ENCODE results near the gene MSX2.

The MSX2 gene

GRCh38 chr5:174694611-174695010, 29.8 kb upstream of the MSX2 start:
- Histone ChIP-seq H3K4me1 (ENCODE audit: control insufficient read depth, insufficient read depth, low read length) (peaks cover 23% of the 10 kb centered on the region), H3K9ac (ENCODE audit: low read length) (no peak overlapping the region), H3K36me3 (ENCODE audit: control insufficient read depth, insufficient read depth, low read length) (no peaks in the 10 kb centered on the region), H3K9me3 (ENCODE audit: control insufficient read depth, low read length) (no peaks in the 10 kb centered on the region), H3K27me3 (ENCODE audit: control insufficient read depth, insufficient read depth, low read length) (peaks cover 47% of the 10 kb centered on the region), H3K4me3 (ENCODE audit: low read length) (no peak overlapping the region)

- no peak overlapping the region for H3K9ac ChIP-seq (ENCODE audit: low read length)
Observed at GRCh38 chr5:174698156-174698555, 26.2 kb upstream of the MSX2 start.

GRCh38 chr5:174699131-174699530, 25.3 kb upstream of the MSX2 start:
- H3K9me3 ChIP-seq (ENCODE audit: control insufficient read depth, low read length): no peaks in the 10 kb centered on the region
- peaks cover 4% of the 10 kb centered on the region for H3K4me1 ChIP-seq (ENCODE audit: control insufficient read depth, insufficient read depth, low read length)
- H3K27me3 ChIP-seq (ENCODE audit: control insufficient read depth, insufficient read depth, low read length): peaks cover 7% of the 10 kb centered on the region
- no peak overlapping the region for H3K9ac ChIP-seq (ENCODE audit: low read length)
- H3K36me3 ChIP-seq (ENCODE audit: control insufficient read depth, insufficient read depth, low read length): no peaks in the 10 kb centered on the region
- H3K4me3 ChIP-seq (ENCODE audit: low read length): no peak overlapping the region

More at GRCh38 chr5:174698156-174698555, 26.2 kb upstream of the MSX2 start:
- Histone ChIP-seq H3K9me3 (ENCODE audit: control insufficient read depth, low read length) (no peaks in the 10 kb centered on the region), H3K4me3 (ENCODE audit: low read length) (no peak overlapping the region), H3K4me1 (ENCODE audit: control insufficient read depth, insufficient read depth, low read length) (peaks cover 14% of the 10 kb centered on the region), H3K27me3 (ENCODE audit: control insufficient read depth, insufficient read depth, low read length) (peaks cover 17% of the 10 kb centered on the region), H3K36me3 (ENCODE audit: control insufficient read depth, insufficient read depth, low read length) (no peaks in the 10 kb centered on the region)

- peaks cover 3% of the 10 kb centered on the region for H3K4me1 ChIP-seq (ENCODE audit: control insufficient read depth, insufficient read depth, low read length)
- H3K9me3 ChIP-seq (ENCODE audit: control insufficient read depth, low read length): no peaks in the 10 kb centered on the region
- H3K36me3 ChIP-seq (ENCODE audit: control insufficient read depth, insufficient read depth, low read length): no peaks in the 10 kb centered on the region
- no peak overlapping the region for H3K9ac ChIP-seq (ENCODE audit: low read length)
- peaks cover 22% of the 10 kb centered on the region for H3K27me3 ChIP-seq (ENCODE audit: control insufficient read depth, insufficient read depth, low read length)
- no peak overlapping the region for H3K4me3 ChIP-seq (ENCODE audit: low read length)
Observed at GRCh38 chr5:174706997-174707572, 17.3 kb upstream of the MSX2 start.

GRCh38 chr5:174707671-174708070, 16.7 kb upstream of the MSX2 start:
- H3K36me3 ChIP-seq (ENCODE audit: control insufficient read depth, insufficient read depth, low read length): no peaks in the 10 kb centered on the region

GRCh38 chr5:174708476-174709207, 15.7 kb upstream of the MSX2 start:
- H3K27me3 ChIP-seq (ENCODE audit: control insufficient read depth, insufficient read depth, low read length): peaks cover 22% of the 10 kb centered on the region
- H3K4me3 ChIP-seq (ENCODE audit: low read length): no peak overlapping the region
- peaks cover 3% of the 10 kb centered on the region for H3K4me1 ChIP-seq (ENCODE audit: control insufficient read depth, insufficient read depth, low read length)
- H3K9ac ChIP-seq (ENCODE audit: low read length): no peak overlapping the region
- no peaks in the 10 kb centered on the region for H3K36me3 ChIP-seq (ENCODE audit: control insufficient read depth, insufficient read depth, low read length)
- no peaks in the 10 kb centered on the region for H3K9me3 ChIP-seq (ENCODE audit: control insufficient read depth, low read length)

More at GRCh38 chr5:174707671-174708070, 16.7 kb upstream of the MSX2 start:
- peaks cover 3% of the 10 kb centered on the region for H3K4me1 ChIP-seq (ENCODE audit: control insufficient read depth, insufficient read depth, low read length)
- H3K27me3 ChIP-seq (ENCODE audit: control insufficient read depth, insufficient read depth, low read length): peaks cover 22% of the 10 kb centered on the region
- H3K4me3 ChIP-seq (ENCODE audit: low read length): no peak overlapping the region
- H3K9ac ChIP-seq (ENCODE audit: low read length): no peak overlapping the region
- H3K9me3 ChIP-seq (ENCODE audit: control insufficient read depth, low read length): no peaks in the 10 kb centered on the region

- no peaks in the 10 kb centered on the region for H3K4me1 ChIP-seq (ENCODE audit: control insufficient read depth, insufficient read depth, low read length)
- peaks cover 27% of the 10 kb centered on the region for H3K27me3 ChIP-seq (ENCODE audit: control insufficient read depth, insufficient read depth, low read length)
- no peak overlapping the region for H3K9ac ChIP-seq (ENCODE audit: low read length)
- no peak overlapping the region for H3K4me3 ChIP-seq (ENCODE audit: low read length)
- H3K36me3 ChIP-seq (ENCODE audit: control insufficient read depth, insufficient read depth, low read length): no peaks in the 10 kb centered on the region
- no peaks in the 10 kb centered on the region for H3K9me3 ChIP-seq (ENCODE audit: control insufficient read depth, low read length)
Observed at GRCh38 chr5:174714751-174715150, 9.6 kb upstream of the MSX2 start.

- Histone ChIP-seq H3K36me3 (ENCODE audit: control insufficient read depth, insufficient read depth, low read length) (no peaks in the 10 kb centered on the region), H3K9ac (ENCODE audit: low read length) (no peak overlapping the region), H3K27me3 (ENCODE audit: control insufficient read depth, insufficient read depth, low read length) (peaks cover 34% of the 10 kb centered on the region), H3K4me3 (ENCODE audit: low read length) (no peak overlapping the region), H3K9me3 (ENCODE audit: control insufficient read depth, low read length) (no peaks in the 10 kb centered on the region), H3K4me1 (ENCODE audit: control insufficient read depth, insufficient read depth, low read length) (peaks cover 4% of the 10 kb centered on the region)
Observed at GRCh38 chr5:174715804-174716203, 8.6 kb upstream of the MSX2 start.

- Histone ChIP-seq H3K36me3 (ENCODE audit: control insufficient read depth, insufficient read depth, low read length) (no peaks in the 10 kb centered on the region), H3K9me3 (ENCODE audit: control insufficient read depth, low read length) (no peaks in the 10 kb centered on the region), H3K4me3 (ENCODE audit: low read length) (no peak overlapping the region), H3K4me1 (ENCODE audit: control insufficient read depth, insufficient read depth, low read length) (peaks cover 10% of the 10 kb centered on the region), H3K27me3 (ENCODE audit: control insufficient read depth, insufficient read depth, low read length) (peaks cover 55% of the 10 kb centered on the region), H3K9ac (ENCODE audit: low read length) (no peak overlapping the region)
Observed at GRCh38 chr5:174717826-174718455, 6.4 kb upstream of the MSX2 start.

GRCh38 chr5:174718880-174719610, 5.3 kb upstream of the MSX2 start:
- Histone ChIP-seq H3K36me3 (ENCODE audit: control insufficient read depth, insufficient read depth, low read length) (no peaks in the 10 kb centered on the region), H3K4me3 (ENCODE audit: low read length) (no peak overlapping the region), H3K9ac (ENCODE audit: low read length) (no peak overlapping the region), H3K9me3 (ENCODE audit: control insufficient read depth, low read length) (no peaks in the 10 kb centered on the region), H3K4me1 (ENCODE audit: control insufficient read depth, insufficient read depth, low read length) (peaks cover 18% of the 10 kb centered on the region), H3K27me3 (ENCODE audit: control insufficient read depth, insufficient read depth, low read length) (peaks cover 65% of the 10 kb centered on the region)

GRCh38 chr5:174719793-174720611, 4.4 kb upstream of the MSX2 start:
- Histone ChIP-seq H3K9me3 (ENCODE audit: control insufficient read depth, low read length) (no peaks in the 10 kb centered on the region), H3K27me3 (ENCODE audit: control insufficient read depth, insufficient read depth, low read length) (peaks cover 67% of the 10 kb centered on the region), H3K4me3 (ENCODE audit: low read length) (no peak overlapping the region), H3K36me3 (ENCODE audit: control insufficient read depth, insufficient read depth, low read length) (no peaks in the 10 kb centered on the region), H3K4me1 (ENCODE audit: control insufficient read depth, insufficient read depth, low read length) (peaks cover 18% of the 10 kb centered on the region), H3K9ac (ENCODE audit: low read length) (no peak overlapping the region)

Measured in mucosa of stomach (tissue), 1 donor.